Measurements from ENCODE around the gene RBM15.
A peak's percentile ranks its signal among the peaks of the same experiment; 100 is the strongest.

RBM15 gene

GRCh38 chr1:110338886-110339406 is at the start of gene RBM15:
TSS of gene RBM15 (plus strand) at chr1:110339377. CDS start at chr1:110339406, 29 bp downstream.
- peak; percentile 97 for DNase-seq
- Histone ChIP-seq H3K9me3 (replicated peaks; ENCODE audit: insufficient read depth, low read length) (no peaks in the 10 kb centered on the region), H3K9ac (ENCODE audit: low read length) (peak within 1 kb of the TSS; percentile 94), H2AFZ (ENCODE audit: low read length) (peak within 1 kb of the TSS; percentile 82), H3K27ac (ENCODE audit: low read length) (peak within 1 kb of the TSS; percentile 99), H3K27me3 (replicated peaks; ENCODE audit: insufficient read depth, low read length) (no peaks in the 10 kb centered on the region), H3K9me2 (replicated peaks; ENCODE audit: insufficient read depth, low read length) (no peaks in the 10 kb centered on the region), H3K36me3 (replicated peaks; ENCODE audit: insufficient read depth, low read length) (no peaks in the 10 kb centered on the region; the same call in none of the 2 replicates), H3F3A (ENCODE audit: insufficient read depth, low read length) (peaks cover 6% of the 10 kb centered on the region), H3K4me1 (ENCODE audit: low read length) (peaks cover 10% of the 10 kb centered on the region; the same call in 1 of the 2 replicates), H4K20me1 (ENCODE audit: insufficient read depth, low read length) (peaks cover 12% of the 10 kb centered on the region), H3K79me2 (ENCODE audit: low read length) (peaks cover 46% of the 10 kb centered on the region), H3K4me2 (ENCODE audit: low read depth, low read length) (peak within 1 kb of the TSS; percentile 76), H3K4me3 (ENCODE audit: low read length) (peak within 1 kb of the TSS; percentile 88)
- TF ChIP-seq EZH2phosphoT487 (IDR thresholded peaks at IDR 0.05; ENCODE audit: low read length), result no peak
- no peak for TF ChIP-seq EZH2 (optimal IDR thresholded peaks at IDR 0.05; ENCODE audit: low read depth, low read length)
- no peak for TF ChIP-seq CTCF (IDR thresholded peaks at IDR 0.05; ENCODE audit: low read length)

- TF ChIP-seq CTCF (IDR thresholded peaks at IDR 0.05; ENCODE audit: low read length) (no peak), EZH2 (optimal IDR thresholded peaks at IDR 0.05; ENCODE audit: low read depth, low read length) (no peak), EZH2phosphoT487 (IDR thresholded peaks at IDR 0.05; ENCODE audit: low read length) (no peak)
- H3K4me3 ChIP-seq (ENCODE audit: low read length), result no peak overlapping the region
These were observed 47.7 kb upstream of the RBM15 start for GRCh38 chr1:110291241-110292030.

GRCh38 chr1:110292031-110292741 is 47.0 kb upstream of the RBM15 start:
- H3K4me3 ChIP-seq (ENCODE audit: low read length), result no peak overlapping the region
- no peaks in the 10 kb centered on the region for H3K4me1 ChIP-seq (ENCODE audit: low read length)
- no peak for DNase-seq
- no peaks in the 10 kb centered on the region for H3K36me3 ChIP-seq (replicated peaks; ENCODE audit: insufficient read depth, low read length)
- no peak overlapping the region for H3K27ac ChIP-seq (ENCODE audit: low read length)
- H3K27me3 ChIP-seq (replicated peaks; ENCODE audit: insufficient read depth, low read length), result no peaks in the 10 kb centered on the region
- H3K9me3 ChIP-seq (replicated peaks; ENCODE audit: insufficient read depth, low read length), result no peaks in the 10 kb centered on the region
- H4K20me1 ChIP-seq (ENCODE audit: insufficient read depth, low read length), result no peaks in the 10 kb centered on the region
- no peaks in the 10 kb centered on the region for H3F3A ChIP-seq (ENCODE audit: insufficient read depth, low read length)
- no peaks in the 10 kb centered on the region for H3K9me2 ChIP-seq (replicated peaks; ENCODE audit: insufficient read depth, low read length)
- no peaks in the 10 kb centered on the region for H3K79me2 ChIP-seq (ENCODE audit: low read length)
- TF ChIP-seq CTCF (IDR thresholded peaks at IDR 0.05; ENCODE audit: low read length), result no peak
- TF ChIP-seq EZH2phosphoT487 (IDR thresholded peaks at IDR 0.05; ENCODE audit: low read length), result no peak
- TF ChIP-seq EZH2 (optimal IDR thresholded peaks at IDR 0.05; ENCODE audit: low read depth, low read length), result no peak
- H3K4me2 ChIP-seq (ENCODE audit: low read depth, low read length), result no peak overlapping the region
- no peak overlapping the region for H2AFZ ChIP-seq (ENCODE audit: low read length)
- no peak overlapping the region for H3K9ac ChIP-seq (ENCODE audit: low read length)

More at GRCh38 chr1:110291241-110292030, 47.7 kb upstream of the RBM15 start:
- Histone ChIP-seq H3K79me2 (ENCODE audit: low read length) (no peaks in the 10 kb centered on the region), H4K20me1 (ENCODE audit: insufficient read depth, low read length) (no peaks in the 10 kb centered on the region), H3K9me2 (replicated peaks; ENCODE audit: insufficient read depth, low read length) (no peaks in the 10 kb centered on the region), H3F3A (ENCODE audit: insufficient read depth, low read length) (no peaks in the 10 kb centered on the region), H3K9me3 (replicated peaks; ENCODE audit: insufficient read depth, low read length) (no peaks in the 10 kb centered on the region), H3K36me3 (replicated peaks; ENCODE audit: insufficient read depth, low read length) (no peaks in the 10 kb centered on the region), H2AFZ (ENCODE audit: low read length) (no peak overlapping the region), H3K9ac (ENCODE audit: low read length) (no peak overlapping the region), H3K27me3 (replicated peaks; ENCODE audit: insufficient read depth, low read length) (no peaks in the 10 kb centered on the region), H3K4me1 (ENCODE audit: low read length) (no peaks in the 10 kb centered on the region), H3K4me2 (ENCODE audit: low read depth, low read length) (no peak overlapping the region), H3K27ac (ENCODE audit: low read length) (no peak overlapping the region)
- no peak for DNase-seq

Measured in MM.1S (cell line).